GM19193 (cell line): Measurements from ENCODE around the gene RPUSD2.

Experiments
- POLR2A ChIP-seq: IDR thresholded peaks from 4 replicates; pipeline ENCODE4 v1.6.1; 2011; ENCODE audit not compliant: insufficient read depth, insufficient read length; ENCODE audit errors: extremely low read depth

The RPUSD2 gene, protein sequence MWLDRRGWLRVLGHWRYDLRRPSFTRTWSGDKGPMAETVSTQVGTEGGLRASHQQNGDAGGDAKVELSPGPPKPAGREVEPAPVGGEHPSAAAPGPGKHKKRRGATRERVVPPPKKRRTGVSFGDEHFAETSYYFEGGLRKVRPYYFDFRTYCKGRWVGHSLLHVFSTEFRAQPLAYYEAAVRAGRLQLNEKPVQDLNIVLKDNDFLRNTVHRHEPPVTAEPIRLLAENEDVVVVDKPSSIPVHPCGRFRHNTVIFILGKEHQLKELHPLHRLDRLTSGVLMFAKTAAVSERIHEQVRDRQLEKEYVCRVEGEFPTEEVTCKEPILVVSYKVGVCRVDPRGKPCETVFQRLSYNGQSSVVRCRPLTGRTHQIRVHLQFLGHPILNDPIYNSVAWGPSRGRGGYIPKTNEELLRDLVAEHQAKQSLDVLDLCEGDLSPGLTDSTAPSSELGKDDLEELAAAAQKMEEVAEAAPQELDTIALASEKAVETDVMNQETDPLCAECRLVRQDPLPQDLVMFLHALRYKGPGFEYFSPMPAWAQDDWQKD

DNA sequence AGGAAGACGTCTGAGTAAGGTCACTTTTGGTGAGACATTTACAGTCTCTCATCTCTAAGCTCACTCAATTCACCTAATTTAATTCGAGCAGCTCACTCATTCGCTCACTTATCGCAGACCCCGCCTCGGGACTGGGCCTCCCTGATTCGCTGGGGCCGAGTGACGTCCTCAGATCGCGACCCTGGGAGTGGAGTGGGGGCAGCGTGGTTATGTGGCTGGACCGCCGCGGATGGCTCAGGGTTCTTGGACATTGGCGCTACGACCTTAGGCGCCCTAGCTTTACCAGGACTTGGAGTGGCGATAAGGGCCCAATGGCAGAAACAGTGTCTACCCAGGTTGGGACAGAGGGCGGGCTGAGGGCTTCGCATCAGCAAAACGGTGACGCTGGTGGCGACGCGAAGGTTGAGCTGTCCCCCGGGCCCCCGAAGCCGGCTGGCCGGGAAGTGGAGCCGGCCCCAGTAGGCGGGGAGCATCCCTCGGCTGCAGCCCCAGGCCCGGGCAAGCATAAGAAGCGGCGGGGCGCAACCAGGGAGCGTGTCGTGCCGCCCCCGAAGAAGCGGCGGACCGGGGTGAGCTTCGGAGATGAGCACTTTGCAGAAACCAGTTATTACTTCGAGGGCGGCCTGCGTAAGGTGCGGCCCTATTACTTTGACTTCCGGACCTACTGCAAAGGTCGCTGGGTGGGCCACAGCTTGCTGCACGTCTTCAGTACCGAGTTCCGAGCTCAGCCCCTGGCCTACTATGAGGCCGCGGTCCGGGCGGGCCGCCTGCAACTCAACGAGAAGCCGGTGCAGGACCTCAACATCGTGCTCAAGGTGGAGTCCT, at the start of gene RPUSD2:
Gene RPUSD2, plus strand, starts transcription at position 171 of the 825 bp plus-strand sequence. Its CDS starts 39 bp downstream, at position 210.
- peak; percentile 82 for TF ChIP-seq POLR2A

DNA sequence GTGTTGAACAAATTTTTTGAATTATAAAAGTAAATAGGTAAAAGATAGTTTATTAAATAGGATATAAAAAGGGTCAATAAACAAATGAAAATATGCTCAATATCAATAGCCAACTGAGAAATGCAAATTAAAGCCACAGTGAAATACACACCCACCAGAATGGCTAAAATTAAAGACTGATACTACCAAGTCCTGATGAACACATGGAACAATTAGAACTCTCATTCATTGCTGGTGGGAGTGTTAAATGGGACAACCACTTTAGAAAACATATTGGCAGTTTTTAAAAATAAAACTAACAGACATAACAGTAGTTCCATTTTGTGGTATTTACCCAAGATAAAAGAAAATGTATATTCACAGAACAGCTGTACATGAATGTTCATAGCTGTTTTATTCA, 45.5 kb upstream of the RPUSD2 start:
- no peak for TF ChIP-seq POLR2A

DNA sequence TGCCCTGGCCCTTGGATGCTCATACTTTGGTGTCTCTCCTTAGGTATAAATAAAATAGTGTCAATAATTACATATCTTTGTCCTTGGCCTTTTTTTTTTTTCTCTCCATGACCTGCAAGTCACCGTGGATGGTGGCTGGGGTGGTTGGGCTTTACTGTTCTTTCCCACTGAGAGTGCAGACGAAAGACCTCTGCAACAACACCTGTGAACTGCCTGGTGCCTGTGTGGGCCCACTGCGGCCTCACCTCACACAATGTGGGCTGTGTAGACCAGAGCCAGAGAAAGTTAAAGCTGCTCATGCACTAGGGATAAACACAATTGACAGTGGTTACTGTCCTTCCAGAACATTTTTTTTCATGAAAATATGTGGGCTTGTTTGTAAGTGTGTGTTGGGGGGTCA, 43.2 kb upstream of the RPUSD2 start:
- no peak for TF ChIP-seq POLR2A

DNA sequence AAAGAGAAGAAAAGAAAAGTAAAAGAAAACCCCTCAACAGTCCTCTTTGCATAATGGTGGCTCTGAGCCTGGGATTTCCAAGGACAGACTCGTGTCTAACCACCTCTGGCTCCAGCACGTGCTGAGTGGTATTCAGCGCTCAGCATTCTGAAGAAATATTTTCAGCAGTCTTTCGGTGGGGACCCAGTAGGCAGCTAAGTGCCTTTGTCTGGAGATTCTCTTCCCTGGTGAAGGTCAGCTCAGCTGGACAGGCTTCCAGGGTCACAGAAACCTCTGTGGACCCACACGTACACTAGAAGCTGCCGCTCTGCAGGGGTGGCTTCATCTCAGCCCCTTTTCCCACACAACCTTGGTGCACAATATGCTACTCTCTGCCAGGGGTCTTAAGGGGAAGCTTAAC, 40.3 kb upstream of the RPUSD2 start:
- TF ChIP-seq POLR2A: no peak

DNA sequence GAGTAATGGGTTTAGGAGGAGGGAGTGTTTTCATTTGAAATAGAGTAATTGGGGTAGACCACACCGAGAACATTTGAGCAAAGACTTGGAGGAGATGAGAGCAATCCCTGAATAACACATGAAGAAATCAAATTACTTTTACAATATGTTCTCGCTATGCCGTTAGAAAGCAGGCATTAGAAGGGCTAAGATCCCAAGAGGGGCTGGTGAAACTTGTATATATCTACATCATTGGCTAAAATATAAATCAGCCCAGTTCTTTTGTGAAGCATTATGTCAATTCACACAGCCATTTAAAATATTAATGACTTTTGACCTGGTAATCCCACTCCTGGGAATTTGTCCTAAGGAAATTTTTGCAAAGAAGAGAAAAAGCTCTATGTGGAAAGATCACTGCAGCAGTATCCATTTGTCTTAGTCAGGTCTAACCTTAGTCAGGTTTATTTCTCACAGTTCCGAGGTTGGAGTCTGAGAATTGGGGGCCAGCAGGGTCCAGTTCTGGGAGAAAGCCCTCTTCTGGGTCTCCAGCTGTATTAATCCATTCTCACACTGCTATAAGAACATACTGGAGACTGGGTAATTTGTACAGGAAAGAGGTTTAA, 35.2 kb upstream of the RPUSD2 start:
- no peak for TF ChIP-seq POLR2A

DNA sequence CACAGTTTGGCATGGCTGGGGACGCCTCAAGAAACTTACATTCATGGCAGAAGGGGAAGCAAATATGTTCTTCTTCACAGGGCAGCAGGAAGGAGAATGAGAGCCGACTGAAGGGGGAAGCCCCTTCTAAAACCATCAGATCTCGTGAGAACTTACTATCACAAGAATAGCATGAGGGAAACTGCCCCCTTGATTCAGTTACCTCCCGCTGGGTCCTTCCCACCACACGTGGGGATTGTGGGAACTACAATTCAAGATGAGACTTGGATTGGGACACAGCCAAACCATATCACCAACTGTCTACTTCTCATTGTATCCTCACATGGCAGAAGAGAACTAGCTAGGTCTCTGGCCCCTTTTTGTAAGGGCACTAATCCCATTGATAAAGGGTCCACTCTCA, 34.7 kb upstream of the RPUSD2 start:
- TF ChIP-seq POLR2A: no peak

DNA sequence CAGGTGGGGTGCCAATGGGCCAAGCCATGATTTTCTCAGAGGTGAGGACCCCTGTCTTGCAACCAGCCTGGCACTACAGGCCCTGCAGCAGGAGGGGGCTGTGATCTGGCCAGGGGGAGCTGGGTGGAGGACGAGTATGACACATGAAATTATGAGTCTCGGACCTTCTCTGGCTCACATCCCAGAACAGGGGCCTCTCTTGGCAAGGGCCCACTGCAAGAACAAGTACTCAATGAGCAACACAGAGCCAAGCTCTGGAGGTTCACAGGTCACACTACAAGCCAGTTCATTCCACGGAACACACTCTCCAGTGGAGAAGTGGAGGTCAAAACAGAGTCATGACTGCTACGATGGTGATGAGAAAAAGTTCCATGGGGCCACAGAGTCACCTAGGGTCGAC, 32.6 kb upstream of the RPUSD2 start:
- no peak for TF ChIP-seq POLR2A

DNA sequence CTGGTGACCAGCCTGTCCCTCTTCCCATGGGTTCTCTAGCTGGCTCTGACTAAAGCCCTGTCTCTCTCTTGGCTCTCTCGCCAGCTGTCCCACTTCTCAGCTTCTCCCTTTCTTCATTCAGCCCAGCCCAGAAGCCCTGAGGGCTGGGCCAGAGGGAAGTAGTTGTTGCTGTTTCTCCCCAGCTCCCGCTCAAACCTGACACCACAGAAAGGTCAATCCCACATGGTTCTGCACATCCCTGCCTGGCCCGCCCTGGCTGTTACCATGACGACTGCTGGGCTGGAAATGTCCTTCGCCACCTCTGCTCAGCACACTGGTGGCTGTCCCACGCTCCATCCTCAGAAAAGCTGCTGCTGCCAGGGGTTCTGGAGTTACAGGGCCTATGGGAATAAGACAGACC, 30.1 kb upstream of the RPUSD2 start:
- TF ChIP-seq POLR2A: no peak

DNA sequence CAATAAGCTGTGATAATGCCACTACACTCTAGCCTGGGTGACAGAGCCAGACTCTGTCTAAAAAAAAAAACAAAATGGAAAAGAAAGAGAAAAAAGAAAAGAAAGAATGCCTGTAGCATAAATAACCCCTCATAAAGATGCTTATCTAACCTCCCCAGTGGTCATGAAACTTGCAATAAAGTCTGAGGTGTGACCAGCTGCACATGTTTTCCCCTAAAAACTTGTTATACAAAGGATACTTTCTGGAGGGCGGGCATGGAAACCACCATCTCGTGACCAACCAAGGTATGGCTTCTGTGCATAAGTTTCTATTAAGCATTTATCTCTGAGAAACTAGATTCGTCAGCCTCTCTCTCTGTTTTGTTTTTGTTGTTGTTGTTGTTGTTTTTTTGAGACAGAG, 26.0 kb upstream of the RPUSD2 start:
- TF ChIP-seq POLR2A: no peak

DNA sequence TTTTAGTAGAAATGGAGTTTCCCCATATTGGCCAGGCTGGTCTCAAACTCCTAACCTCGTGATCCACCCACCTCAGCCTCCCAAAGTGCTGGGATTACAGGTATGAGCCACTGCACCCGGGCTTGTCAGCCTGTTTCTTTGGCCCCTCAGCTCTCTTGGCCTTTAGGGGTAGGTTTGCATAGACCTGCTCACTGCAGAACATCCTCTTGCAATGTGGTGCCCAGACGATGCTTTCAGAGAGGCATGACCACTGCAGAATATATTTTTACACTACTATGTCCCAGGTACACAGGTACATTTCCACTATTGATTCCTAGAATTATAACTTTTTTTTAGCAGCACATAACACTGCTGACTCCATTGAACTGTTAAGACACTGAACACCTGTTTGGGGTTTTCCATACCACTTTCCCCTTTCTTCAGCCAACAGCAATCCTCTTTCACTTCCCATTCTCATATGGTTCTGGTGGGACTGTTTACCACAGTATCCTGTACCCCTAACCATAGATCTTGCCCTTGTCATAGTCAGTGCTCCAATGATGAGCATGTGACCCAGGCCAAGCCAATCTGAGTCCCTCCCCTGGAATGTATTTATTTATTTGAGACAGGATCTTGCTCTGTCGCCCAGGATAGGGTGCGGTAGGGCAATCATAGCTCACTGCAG, 25.3 kb upstream of the RPUSD2 start:
- no peak for TF ChIP-seq POLR2A

DNA sequence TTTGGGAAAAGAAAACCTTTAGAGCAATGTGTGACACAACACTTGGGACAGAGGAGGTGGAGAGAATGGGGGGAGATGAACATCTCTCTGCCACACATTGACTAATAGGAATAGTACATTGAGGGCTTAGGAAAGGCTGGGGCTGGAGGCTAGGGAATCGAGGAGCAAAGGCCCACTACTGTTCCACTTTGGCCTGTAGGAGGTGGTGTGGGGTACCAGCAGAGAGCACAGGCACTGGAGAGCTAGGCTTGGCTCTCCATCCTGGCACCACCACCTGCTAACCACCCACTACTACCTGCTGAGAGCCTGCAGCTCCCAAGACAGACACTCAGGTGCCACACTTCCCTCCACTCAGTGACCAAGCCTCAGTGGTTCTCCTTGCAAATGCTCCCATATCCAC, 23.6 kb upstream of the RPUSD2 start:
- no peak for TF ChIP-seq POLR2A

DNA sequence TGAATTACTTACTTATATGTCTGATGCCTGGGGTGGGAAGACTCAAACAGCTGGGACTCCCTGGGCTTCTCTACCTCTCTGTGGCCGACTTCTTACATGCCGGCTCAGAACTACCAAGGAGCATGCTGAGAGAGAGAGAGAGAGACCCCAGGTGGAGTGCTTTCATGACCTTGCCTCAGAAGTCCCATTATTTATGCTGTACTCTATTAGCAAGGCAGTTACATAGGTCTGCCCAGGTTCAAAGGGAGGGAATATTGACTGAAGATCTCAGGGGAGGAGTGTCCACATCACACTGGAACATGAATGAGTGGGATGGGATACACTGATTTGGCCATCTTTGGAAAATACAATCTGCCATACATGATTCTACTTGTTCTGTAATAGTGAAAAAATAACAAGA, 20.5 kb upstream of the RPUSD2 start:
- no peak for TF ChIP-seq POLR2A

DNA sequence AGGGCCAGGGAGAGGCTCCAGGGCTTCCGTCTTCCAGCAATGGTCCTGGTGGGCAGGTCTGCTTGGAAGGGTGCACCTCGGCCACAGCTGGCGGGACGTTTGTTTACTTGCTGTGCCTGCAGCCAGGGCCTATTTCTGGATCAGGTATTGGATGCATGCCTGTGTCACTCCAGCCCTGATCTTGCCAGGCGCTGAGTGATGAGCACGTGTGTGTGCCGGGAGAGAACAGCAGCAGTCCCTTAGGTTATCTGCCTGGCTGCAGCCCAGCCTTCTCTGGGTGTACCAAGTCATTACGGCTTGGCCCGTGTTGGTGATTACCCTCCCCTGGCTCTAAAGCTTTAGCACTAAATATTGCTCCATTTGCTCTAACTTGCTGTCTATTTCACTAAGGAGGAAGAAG, 19.2 kb upstream of the RPUSD2 start:
- TF ChIP-seq POLR2A: no peak

DNA sequence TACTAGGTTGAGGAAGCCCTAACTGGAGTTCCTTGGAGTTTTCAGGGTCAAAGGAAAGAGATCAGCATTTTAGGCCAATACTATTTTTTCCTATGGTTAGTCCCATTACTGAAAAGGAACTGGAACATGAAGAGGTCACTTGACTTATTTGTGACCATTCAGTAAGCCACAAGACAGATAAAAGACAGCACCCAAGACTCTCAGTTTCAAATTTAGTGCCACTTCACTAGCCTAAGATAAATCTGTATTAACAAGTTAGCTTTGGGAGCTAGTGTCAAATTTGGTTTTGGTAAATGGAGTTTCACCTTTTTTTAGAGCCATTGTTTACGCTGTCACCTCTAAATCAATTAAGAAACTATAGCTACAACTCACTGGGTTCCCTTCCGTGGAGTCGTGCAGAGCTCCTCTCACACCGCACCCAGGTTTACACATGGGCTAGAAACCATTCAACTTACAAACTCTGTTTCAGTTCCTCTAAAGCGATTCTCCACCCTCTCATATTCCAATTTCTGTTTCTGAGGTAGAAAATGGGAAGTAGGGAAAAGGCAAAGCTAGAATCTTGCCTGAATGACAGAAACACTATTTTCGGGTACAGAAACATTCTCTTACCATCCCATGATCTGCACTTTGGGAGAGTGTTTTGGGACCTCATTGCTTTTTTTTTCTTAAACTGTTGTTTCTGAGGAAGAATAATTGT, 18.6 kb upstream of the RPUSD2 start:
- no peak for TF ChIP-seq POLR2A
